NCI-H524 treated with DMSO at 0.1 percent for 48 hours (cell line): Measurements from ENCODE around the gene NDUFV3.
"Not testable (repeated sequence)": the region's sequence is repeated elsewhere in the genome, so short reads cannot be mapped to it uniquely, and the experiment has no call there.

Experiments
- DNase-seq: peaks from one replicate; lab custom pipeline; 2025; lab: John Stamatoyannopoulos, UW

Gene NDUFV3

DNA sequence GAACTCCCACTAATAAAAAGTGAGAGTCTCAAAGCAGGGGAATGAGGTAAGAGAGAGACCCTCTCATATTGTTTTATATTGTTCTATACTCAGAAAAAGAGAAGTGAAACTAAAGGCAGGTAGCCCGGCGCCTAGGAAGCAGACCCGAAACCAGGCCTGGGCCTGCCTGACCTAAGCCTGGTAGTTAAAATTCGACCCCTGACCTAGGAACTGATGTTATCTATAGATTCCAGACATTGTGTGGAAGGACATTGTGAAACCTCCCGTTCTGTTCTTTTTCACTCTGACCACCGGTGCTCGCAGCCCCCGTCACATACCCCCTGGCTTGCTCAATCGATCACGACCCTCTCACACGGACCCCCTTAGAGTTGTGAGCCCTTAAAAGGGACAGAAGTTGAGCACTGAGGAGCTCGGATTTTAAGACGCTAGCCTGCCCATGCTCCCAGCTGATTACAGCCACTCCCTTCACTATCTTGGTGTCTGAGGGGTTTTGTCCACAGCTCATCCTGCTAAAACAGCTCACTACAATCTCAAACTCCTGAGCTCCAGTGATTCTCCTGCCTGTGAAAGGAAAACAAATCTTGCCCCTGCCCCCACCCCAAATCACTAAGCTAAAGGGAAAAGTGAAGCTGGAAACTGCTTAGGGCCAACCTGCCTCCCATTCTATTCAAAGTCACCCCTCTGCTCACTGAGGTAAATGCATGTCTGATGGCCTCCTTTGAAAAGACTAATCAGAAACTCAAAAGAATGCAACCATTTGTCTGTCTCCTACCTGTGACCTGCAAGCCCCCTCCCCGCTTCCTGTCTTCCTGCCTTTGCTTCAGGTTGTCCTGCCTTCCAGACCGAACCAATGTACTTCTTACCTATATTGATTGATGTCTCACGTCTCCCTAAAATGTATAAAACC lies 44.2 kb downstream of the NDUFV3 start:
- not testable (repeated sequence) for DNase-seq

DNA sequence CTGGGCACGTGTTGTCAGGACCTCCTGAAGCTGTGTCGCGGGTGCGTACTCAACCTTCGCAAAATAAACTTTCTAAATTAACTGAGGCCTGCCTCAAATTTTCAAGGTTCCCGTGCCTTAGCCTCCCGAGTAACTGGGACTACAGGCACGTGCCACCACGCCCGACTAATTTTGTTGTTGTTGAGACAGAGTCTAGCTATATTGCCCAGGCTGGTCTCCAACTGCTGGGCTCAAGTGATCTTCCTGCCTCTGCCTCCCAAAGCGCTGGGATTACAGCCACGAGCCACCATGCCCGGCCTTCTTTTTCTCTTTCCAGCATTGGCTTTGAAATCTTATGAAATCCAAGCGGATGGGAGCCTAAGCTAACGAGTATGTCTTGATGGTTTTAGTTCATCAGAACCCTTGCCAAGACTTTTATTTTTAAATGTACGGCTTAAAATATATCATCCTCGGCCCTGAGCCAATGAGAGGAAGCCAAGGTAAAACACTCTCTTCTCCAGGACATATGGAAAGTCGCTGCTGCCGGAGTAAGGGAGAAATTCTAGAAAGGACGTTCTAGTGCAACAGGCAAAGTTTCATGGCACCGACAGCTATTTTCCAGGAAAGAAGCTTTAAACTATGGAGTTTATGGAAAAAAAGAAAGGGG lies 45.0 kb downstream of the NDUFV3 start:
- DNase-seq: no peak

DNA sequence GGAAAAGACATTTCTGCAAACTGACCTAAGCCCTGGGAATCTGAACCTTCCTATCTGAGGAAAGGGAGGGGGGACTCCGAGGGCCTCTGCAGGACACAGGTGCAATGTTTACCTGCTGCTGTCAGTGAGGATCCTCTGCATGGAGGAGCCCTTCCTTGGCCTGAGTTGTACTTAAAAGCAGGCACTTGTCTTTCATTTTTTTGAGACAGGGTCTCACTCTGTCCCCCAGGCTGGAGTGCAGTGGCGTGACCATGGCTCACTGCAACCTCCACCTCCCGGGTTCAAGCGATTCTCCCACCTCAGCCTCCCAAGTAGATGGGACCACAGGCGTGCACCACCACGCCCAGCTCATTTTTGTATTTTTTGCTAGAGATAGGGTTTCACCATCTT lies 45.5 kb downstream of the NDUFV3 start:
- DNase-seq: not testable (repeated sequence)

DNA sequence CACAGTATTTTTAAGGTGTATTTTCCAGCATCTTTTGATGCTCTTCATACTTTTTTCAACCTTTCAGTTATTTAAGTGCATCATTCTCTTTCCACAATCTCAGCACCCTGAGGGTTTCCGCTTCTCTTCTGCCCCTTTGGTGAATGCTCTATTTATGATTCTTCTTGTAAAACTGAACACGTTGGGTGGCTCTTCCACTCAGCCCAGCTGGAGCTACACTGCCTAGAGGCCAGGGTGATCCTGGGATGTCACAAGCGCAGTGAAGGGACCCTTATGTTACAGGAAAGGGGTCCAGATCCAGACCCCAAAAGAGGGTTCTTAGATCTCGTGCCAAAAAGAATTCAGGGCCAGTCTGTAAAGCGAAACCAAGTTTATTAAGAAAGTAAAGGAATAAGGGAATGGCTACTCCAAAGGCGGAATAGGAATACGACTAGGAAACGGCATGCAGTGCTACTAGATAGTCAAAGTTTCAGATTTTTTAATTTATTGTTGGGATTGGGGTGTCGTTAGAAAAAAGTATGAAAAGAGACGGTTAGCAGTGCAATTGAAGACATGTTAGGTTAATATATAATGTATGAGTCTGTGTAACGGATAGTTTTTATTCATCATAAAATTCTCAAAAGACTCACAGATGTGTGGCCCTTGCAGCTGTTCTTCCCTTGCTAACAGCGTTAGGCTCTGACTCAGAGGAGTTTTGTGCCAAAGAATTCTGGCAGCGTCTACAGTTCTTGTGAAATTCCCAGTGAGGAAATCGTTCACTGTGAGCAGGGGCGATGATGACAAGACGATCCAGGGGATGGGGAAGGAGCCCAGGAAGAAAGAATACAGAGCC lies 46.7 kb downstream of the NDUFV3 start:
- DNase-seq: no peak

DNA sequence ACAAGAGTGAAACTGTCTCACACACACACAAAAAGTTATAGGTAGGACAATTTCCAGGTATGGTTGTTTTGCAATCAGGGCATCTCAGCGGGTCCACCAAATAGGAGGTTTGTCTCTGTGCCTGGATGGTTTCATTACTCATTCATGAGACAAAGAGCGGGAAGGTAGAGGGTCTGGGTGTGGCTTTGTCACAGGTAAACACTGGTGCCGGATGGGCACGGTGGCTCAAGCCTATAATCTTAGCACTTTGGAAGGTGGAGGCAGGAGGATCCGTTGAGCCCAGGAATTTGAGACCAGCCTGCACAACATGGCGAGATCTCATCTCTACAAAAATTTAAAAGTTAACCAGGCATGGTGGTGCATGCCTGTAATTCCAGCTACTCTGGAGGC lies 48.6 kb downstream of the NDUFV3 start:
- DNase-seq: no peak

DNA sequence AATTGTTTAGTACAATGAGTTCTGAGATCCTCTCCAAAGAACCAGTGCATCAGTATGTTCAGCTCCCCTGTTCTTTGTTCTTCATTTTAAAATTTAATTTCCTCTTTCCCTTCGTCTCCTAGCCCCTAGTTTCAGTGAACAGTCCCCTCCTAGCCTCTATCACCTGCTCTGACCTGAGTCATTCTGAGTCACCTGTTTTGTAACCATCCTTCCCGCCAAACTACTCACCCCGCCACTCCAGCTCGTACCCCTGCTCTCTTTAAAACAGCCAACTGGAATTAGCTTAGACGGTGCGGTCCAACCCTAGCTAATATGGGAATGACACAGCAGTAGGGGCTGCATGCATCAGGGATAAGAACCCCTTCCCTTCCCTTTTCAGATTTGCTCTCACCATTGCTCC lies 49.1 kb downstream of the NDUFV3 start:
- no peak for DNase-seq

DNA sequence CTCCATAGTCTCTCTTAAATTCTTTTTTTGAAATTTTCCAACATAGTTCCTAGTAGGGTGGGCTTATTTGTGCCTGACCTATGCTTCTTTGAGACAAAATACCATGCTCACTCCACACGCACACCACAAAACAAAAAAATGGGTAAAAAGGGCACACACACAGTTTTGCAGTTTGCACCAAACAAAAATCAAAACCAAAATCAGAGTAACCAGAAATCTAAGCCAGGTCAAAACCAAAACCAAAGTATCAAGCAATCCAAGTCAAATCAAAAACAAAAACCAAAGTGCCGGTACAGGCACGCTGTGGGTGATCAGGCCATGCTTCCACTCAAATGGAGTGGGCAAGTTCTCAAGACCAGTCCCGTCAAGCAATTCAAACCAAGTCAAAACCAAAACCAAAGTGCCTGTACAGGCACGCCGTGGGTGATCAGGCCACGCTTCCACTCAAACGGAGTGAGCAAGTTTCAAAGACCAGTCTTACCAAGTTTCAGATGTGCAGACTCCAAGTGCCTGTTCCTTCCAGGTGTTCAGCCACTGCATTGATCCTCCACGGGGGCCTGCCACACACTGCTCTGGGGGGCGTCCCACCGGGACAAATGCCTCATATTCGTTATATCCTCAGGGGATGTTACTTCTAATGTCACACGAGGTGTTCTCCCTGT lies 56.1 kb downstream of the NDUFV3 start:
- DNase-seq: not testable (repeated sequence)

DNA sequence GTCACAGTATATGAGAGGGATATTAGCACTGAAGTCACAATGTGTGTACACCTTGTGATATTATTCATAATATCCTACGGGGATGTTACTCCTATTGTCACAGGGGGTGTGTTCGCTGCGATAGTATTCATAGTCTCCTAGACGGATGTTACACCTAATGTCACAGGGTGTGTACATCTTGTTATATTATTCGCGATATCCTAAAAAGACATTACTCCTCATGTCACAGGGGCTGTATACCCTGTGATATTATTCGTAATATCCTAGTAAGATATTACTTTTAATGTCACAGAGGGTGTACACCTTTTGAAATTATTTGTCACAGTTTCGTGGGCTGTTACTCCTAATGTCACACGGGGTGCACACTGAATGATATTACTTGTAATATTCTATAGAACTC lies 58.1 kb downstream of the NDUFV3 start:
- DNase-seq: not testable (repeated sequence)

DNA sequence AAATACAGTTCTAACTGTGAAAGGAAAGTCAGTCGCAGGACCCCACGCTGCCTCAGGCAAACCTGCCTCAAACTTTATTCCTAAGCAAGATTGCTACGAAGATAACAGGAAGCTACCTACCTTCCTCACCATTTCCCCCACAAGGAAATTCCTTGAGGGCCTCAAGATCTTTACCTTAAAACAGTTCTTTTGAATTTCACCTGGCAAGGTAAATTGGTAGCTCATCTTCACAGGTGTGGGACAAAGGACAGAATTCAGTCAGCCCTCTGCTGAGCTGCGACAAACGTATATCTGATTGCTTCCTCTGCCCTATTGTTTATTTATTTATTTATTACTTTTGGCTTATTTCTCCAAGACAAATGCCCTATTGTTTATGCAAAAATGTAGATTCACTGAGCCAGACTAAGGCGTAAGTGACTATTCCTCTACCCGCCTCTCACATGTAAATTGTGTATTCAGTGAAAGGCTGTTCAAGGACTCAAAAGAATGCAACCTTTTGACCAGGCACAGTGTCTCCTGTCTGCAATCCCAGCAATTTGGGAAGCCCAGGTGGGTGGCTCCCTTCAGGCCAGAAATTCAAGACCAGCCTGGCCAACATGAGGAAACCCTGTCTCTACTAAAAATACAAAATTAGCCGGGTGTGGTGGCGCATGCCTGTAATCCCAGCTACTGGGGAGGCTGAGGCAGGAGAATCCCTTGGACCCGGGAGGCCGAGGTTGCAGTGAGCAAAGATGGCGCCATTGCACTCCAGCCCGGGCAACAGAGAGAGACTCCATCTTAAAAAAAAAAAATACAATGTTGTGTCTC lies 63.9 kb downstream of the NDUFV3 start:
- DNase-seq: no peak

DNA sequence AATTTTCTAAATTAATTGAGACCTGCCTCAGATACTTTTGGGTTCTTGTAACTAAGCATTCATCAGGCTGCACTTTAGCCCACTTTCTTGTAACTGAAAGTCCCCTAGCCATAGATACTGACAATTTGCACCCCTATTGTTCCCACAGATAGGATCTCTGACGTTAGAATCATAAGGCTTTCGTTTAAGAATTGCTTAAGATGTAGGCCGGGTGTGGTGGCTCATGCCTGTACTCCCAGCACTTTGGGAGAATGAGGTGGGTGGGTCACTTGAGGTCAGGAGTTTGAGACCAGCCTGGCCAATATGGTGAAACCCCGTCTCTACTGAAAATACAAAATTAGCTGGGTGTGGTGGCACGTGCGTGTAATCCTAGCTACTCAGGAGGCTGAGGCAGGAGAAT lies 65.0 kb downstream of the NDUFV3 start:
- DNase-seq: not testable (repeated sequence)

DNA sequence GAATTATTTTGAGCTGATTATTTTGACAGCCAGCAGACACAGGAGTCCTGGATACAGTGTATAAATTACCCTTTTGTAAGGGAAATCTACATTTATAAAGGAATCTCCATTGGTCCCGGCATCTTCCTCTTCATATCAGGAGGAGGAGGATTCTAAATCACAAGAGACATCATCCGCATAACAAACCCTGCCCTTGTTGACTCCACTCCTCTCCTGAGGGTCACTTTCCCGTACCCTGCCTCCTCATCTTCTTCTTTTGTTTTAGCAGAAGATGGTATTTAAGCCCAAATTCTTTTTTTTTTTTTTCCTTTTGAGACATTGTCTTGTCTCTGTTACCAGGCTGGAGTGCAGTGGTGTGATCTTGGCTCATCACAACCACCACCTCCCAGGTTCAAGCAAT lies 66.6 kb downstream of the NDUFV3 start:
- no peak for DNase-seq

DNA sequence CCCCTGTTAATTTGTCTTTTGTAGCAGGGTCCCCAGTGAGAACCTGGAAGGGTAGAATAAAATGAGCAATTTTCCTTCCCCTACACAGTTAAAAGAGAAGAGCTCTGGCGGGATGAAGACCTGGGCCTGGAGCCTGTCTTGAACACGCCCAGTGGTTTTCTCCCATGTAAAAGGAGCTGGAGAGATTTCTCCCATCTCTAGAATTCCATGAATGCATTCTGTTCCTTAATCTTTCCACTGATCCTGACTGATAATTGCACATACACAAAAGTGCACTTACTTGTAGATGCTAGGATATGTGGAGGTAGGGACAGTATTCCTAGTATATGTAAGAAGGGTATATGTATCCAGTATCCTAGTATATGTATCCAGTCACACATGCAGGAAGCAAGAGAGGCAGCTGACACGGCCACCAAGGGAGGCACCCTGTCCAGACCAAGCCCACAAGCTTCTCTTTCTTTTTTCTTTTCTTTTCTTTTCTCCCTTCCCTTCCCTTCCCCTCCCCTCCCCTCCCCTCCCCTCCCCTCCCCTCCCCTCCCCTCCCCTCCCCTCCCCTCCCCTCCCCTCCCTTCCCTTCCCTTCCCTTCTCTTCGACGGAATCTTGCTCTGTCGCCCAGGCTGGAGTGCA lies 69.4 kb downstream of the NDUFV3 start:
- DNase-seq: no peak
